Nephron progenitor cell (in vitro differentiated cells): ENCODE data around the gene KYAT1.

ENCODE experiments used
- DNase-seq: peaks from one replicate; pipeline ENCODE4 v3.0.0; 2021
- H3K27ac Mint-ChIP-seq: 2 replicates; pipeline ENCODE4 v1.8.0; 2021; ENCODE audit warnings: mild to moderate bottlenecking, moderate library complexity, mixed read lengths
- H3K27me3 Mint-ChIP-seq: 2 replicates; pipeline ENCODE4 v1.8.0; 2021; ENCODE audit warnings: mild to moderate bottlenecking, low read depth, mixed read lengths; ENCODE audit not compliant: poor library complexity
- H3K36me3 Mint-ChIP-seq: 2 replicates; pipeline ENCODE4 v1.8.0; 2021; ENCODE audit warnings: low read depth, mixed read lengths
- H3K4me1 Mint-ChIP-seq: 2 replicates; pipeline ENCODE4 v1.8.0; 2021; ENCODE audit warnings: mixed read lengths
- H3K4me3 Mint-ChIP-seq: 2 replicates; pipeline ENCODE4 v1.8.0; 2021; ENCODE audit warnings: mild to moderate bottlenecking, moderate library complexity, mixed read lengths
- H3K9me3 Mint-ChIP-seq: 2 replicates; pipeline ENCODE4 v1.8.0; 2021; ENCODE audit warnings: mild to moderate bottlenecking, moderate library complexity, mixed read lengths
- CTCF ChIP-seq: fragments of 200-600 bp; sonication (generic); IDR thresholded peaks from 2 replicates; pipeline ENCODE4 v1.5.0; 2021; ENCODE audit warnings: antibody characterized with exemption

KYAT1 gene

GRCh38 chr9:128881884-128882676, at the start of gene KYAT1, which contains the start of gene LRRC8A:
KYAT1 (minus strand) TSS chr9:128881950; CDS start chr9:128845405, 36,545 bp downstream.
LRRC8A (plus strand) TSS chr9:128882133; CDS start chr9:128907165, 25,032 bp downstream.
- Mint-ChIP-seq H3K4me1 (peaks cover 42% of the 10 kb centered on the region), H3K4me3 (peak within 1 kb of the TSS; percentile 99), H3K27ac (peak within 1 kb of the TSS; percentile 97), H3K9me3 (no peaks in the 10 kb centered on the region), H3K27me3 (no peaks in the 10 kb centered on the region), H3K36me3 (peaks cover 21% of the 10 kb centered on the region)
- DNase-seq = peak; percentile 98
- TF ChIP-seq CTCF = no peak

- H3K9me3 Mint-ChIP-seq = no peaks in the 10 kb centered on the region
- no peaks in the 10 kb centered on the region for H3K36me3 Mint-ChIP-seq
- no peak overlapping the region for H3K4me3 Mint-ChIP-seq
- H3K27ac Mint-ChIP-seq = no peak overlapping the region
- H3K4me1 Mint-ChIP-seq = peaks cover 6% of the 10 kb centered on the region
- H3K27me3 Mint-ChIP-seq = no peaks in the 10 kb centered on the region
- TF ChIP-seq CTCF = no peak
- DNase-seq = no peak
These were observed 47.8 kb upstream of the KYAT1 start for GRCh38 chr9:128929560-128929959.

- Mint-ChIP-seq H3K27me3 (no peaks in the 10 kb centered on the region), H3K9me3 (no peaks in the 10 kb centered on the region), H3K36me3 (no peaks in the 10 kb centered on the region), H3K4me1 (peaks cover 6% of the 10 kb centered on the region), H3K4me3 (no peak overlapping the region), H3K27ac (no peak overlapping the region)
- TF ChIP-seq CTCF = no peak
- DNase-seq = no peak
These were observed 46.9 kb upstream of the KYAT1 start for GRCh38 chr9:128928624-128929023.

GRCh38 chr9:128927731-128928411, 46.1 kb upstream of the KYAT1 start:
- H3K9me3 Mint-ChIP-seq = no peaks in the 10 kb centered on the region
- H3K27me3 Mint-ChIP-seq = no peaks in the 10 kb centered on the region
- DNase-seq = peak; percentile 67
- H3K36me3 Mint-ChIP-seq = no peaks in the 10 kb centered on the region
- H3K4me3 Mint-ChIP-seq = no peak overlapping the region
- peaks cover 6% of the 10 kb centered on the region for H3K4me1 Mint-ChIP-seq
- peak; percentile 87 for TF ChIP-seq CTCF
- H3K27ac Mint-ChIP-seq = peak overlapping the region; percentile 64

GRCh38 chr9:128923493-128923883, 41.7 kb upstream of the KYAT1 start:
- no peak for DNase-seq
- Mint-ChIP-seq H3K27me3 (no peaks in the 10 kb centered on the region), H3K9me3 (no peaks in the 10 kb centered on the region), H3K4me1 (peaks cover 30% of the 10 kb centered on the region), H3K27ac (no peak overlapping the region), H3K36me3 (peaks cover 4% of the 10 kb centered on the region), H3K4me3 (peak overlapping the region; percentile 59)
- no peak for TF ChIP-seq CTCF
